Measurements from ENCODE around the gene TMEM147. TPM values are rescaled to one million over a fixed set of nuclear protein-coding genes. Genes with fewer than 3 reads are reported as not detected.

TMEM147 gene
- total RNA-seq, 2 donors from 2014 or later, result 49.7 to 75.8 TPM

GRCh38 chr19:35513628-35514281, 31.7 kb upstream of the TMEM147 start, which contains the start of gene DMKN:
DMKN (minus strand) TSS chr19:35513649; CDS start chr19:35513475, 174 bp downstream.
- H3K27ac ChIP-seq, result no peak within 1 kb of the TSS
- no peak within 1 kb of the TSS for H3K4me3 ChIP-seq
- ATAC-seq (ENCODE audit: insufficient number of reproducible peaks, low FRiP score, low read depth) (no peak), DNase-seq (ENCODE audit: low spot score) (no peak)
- H3K9me3 ChIP-seq, result no peaks in the 10 kb centered on the region
- peaks cover 6 to 9% of the 10 kb centered on the region in 2 donors for H3K4me1 ChIP-seq (ENCODE audit: control insufficient read depth in 1 of 2, low read depth in 2 of 2)
- H3K36me3 ChIP-seq, result no peaks in the 10 kb centered on the region
- TF ChIP-seq, protein P1, sequence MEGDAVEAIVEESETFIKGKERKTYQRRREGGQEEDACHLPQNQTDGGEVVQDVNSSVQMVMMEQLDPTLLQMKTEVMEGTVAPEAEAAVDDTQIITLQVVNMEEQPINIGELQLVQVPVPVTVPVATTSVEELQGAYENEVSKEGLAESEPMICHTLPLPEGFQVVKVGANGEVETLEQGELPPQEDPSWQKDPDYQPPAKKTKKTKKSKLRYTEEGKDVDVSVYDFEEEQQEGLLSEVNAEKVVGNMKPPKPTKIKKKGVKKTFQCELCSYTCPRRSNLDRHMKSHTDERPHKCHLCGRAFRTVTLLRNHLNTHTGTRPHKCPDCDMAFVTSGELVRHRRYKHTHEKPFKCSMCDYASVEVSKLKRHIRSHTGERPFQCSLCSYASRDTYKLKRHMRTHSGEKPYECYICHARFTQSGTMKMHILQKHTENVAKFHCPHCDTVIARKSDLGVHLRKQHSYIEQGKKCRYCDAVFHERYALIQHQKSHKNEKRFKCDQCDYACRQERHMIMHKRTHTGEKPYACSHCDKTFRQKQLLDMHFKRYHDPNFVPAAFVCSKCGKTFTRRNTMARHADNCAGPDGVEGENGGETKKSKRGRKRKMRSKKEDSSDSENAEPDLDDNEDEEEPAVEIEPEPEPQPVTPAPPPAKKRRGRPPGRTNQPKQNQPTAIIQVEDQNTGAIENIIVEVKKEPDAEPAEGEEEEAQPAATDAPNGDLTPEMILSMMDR (IDR thresholded peaks at IDR 0.05), result no peak
- no peaks in the 10 kb centered on the region for H3K27me3 ChIP-seq (replicated peaks; ENCODE audit: insufficient read depth)

DNA sequence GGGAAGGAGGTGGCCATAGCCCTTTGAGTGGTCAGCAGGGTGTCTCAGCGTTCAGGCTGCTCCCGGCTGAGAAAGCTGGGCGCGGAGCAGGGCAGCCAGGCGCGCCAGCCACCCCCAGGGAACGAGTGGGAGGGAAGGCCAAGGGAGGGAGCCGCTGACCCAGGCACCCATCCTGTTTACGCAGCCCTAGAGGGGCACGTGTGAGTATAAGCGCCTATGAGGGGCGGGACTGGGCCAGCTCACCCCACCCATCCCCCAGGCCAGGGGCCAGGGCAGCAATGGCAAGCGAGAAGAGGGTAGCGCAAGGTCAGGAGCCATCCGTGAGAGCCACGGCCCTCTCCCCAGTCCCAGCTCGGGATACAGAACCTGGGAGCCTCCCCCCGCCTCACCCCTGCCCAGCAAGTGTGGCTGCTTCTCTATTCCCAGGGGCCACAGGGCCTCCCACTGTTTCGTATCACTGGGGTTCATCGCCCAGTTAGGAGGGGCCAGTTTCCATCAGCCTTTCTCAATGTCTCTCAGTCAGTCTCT, 31.1 kb upstream of the TMEM147 start:
- ATAC-seq (ENCODE audit: insufficient number of reproducible peaks, low FRiP score, low read depth), result no peak
- no peaks in the 10 kb centered on the region for H3K27me3 ChIP-seq (replicated peaks; ENCODE audit: insufficient read depth)

DNA sequence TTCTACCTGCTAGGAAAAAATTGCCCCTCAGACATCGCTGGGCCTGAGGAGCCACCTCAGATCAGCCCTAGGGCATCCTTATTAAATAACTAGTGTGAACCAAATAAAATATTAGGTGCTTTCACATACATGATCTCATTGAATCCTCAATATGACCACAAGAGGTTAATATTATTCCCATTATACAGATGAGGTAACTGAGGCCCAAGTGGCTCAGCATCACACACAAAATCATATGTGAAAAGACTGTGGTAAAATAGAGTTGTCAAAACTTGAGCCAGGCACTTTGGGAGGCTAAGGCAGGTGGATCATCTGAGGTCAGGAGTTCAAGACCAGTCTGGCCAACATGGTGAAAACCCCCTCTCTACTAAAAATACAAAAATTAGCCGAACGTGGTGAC, 29.1 kb upstream of the TMEM147 start:
- no peaks in the 10 kb centered on the region for H3K36me3 ChIP-seq
- H3K4me1 ChIP-seq (ENCODE audit: control insufficient read depth in 1 of 2, low read depth in 2 of 2), result no peaks in the 10 kb centered on the region
- no peak overlapping the region for H3K4me3 ChIP-seq
- DNase-seq (ENCODE audit: low spot score) (no peak), ATAC-seq (ENCODE audit: insufficient number of reproducible peaks, low FRiP score, low read depth) (no peak)
- TF ChIP-seq, protein P1 (IDR thresholded peaks at IDR 0.05), result no peak
- no peak overlapping the region for H3K27ac ChIP-seq
- H3K27me3 ChIP-seq (replicated peaks; ENCODE audit: insufficient read depth), result no peaks in the 10 kb centered on the region
- no peaks in the 10 kb centered on the region for H3K9me3 ChIP-seq

More for the DNA sequence above, 31.1 kb upstream of the TMEM147 start:
- H3K4me3 ChIP-seq, result no peak overlapping the region
- H3K36me3 ChIP-seq, result no peaks in the 10 kb centered on the region
- H3K4me1 ChIP-seq (ENCODE audit: control insufficient read depth in 1 of 2, low read depth in 2 of 2), result peaks cover 5% of the 10 kb centered on the region in 2 donors
- DNase-seq (ENCODE audit: low spot score), result no peak
- TF ChIP-seq, protein P1 (IDR thresholded peaks at IDR 0.05), result no peak
- H3K27ac ChIP-seq, result no peak overlapping the region
- no peaks in the 10 kb centered on the region for H3K9me3 ChIP-seq

DNA sequence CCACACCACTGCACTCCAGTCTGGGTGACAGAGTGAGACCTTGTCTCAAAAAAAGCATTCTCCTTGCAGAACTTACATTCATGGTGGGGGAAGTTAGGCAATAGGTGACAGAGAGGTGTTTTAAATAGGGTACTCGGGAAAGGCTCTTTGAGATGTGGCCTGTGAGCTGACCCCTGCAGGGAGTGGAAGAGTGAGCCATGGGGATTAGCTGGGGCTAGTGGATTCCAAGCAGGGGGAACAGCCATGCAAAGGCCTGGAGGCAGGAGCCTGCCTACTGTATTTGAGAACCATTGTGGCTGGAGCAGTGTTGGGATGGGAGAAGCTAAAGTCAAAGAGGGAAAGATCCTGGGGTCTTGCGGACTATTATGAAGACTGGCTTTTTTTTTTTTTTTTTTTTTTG, 28.1 kb upstream of the TMEM147 start:
- ATAC-seq (ENCODE audit: insufficient number of reproducible peaks, low FRiP score, low read depth) (no peak), DNase-seq (ENCODE audit: low spot score) (no peak)
- Histone ChIP-seq H3K9me3 (no peaks in the 10 kb centered on the region), H3K36me3 (no peaks in the 10 kb centered on the region), H3K4me1 (ENCODE audit: control insufficient read depth in 1 of 2, low read depth in 2 of 2) (no peaks in the 10 kb centered on the region), H3K27ac (no peak overlapping the region), H3K4me3 (no peak overlapping the region), H3K27me3 (replicated peaks; ENCODE audit: insufficient read depth) (no peaks in the 10 kb centered on the region)
- TF ChIP-seq, protein P1 (IDR thresholded peaks at IDR 0.05), result no peak

GRCh38 chr19:35518313-35518712, 27.1 kb upstream of the TMEM147 start:
- no peak for ATAC-seq (ENCODE audit: insufficient number of reproducible peaks, low FRiP score, low read depth)
- Histone ChIP-seq H3K4me1 (ENCODE audit: control insufficient read depth in 1 of 2, low read depth in 2 of 2) (no peaks in the 10 kb centered on the region), H3K9me3 (no peaks in the 10 kb centered on the region), H3K36me3 (no peaks in the 10 kb centered on the region), H3K27me3 (replicated peaks; ENCODE audit: insufficient read depth) (no peaks in the 10 kb centered on the region), H3K27ac (no peak overlapping the region), H3K4me3 (no peak overlapping the region)
- TF ChIP-seq, protein P1 (IDR thresholded peaks at IDR 0.05), result no peak
- no peak for DNase-seq (ENCODE audit: low spot score)

Measured in thoracic aorta (tissue), 2 donors.